PFSK-1 (cell line): Measurements from ENCODE around the gene ZCWPW1.

Experiments
- FOXP2 ChIP-seq: optimal IDR thresholded peaks from 2 replicates; pipeline ENCODE3; 2011; ENCODE audit warnings: borderline replicate concordance, control low read depth, inconsistent platforms; ENCODE audit not compliant: insufficient read depth; ENCODE audit errors: extremely low read length, extremely low read depth
- POLR2AphosphoS5 ChIP-seq: IDR thresholded peaks from 2 replicates; pipeline ENCODE4 v1.6.1; 2012; ENCODE audit warnings: low read depth, mild to moderate bottlenecking, control low read depth, low read length, moderate library complexity
- REST ChIP-seq, 2 experiments: IDR thresholded peaks; 2 replicates each; pipeline versions ENCODE4 v1.6.1 to v1.8.0; 2011 to 2012; ENCODE audit warnings: low read depth in 2 of 2, low read length in 2 of 2, control low read depth in 1 of 2, inconsistent platforms in 1 of 2, mild to moderate bottlenecking in 1 of 2, moderate library complexity in 1 of 2; ENCODE audit not compliant: insufficient read depth in 1 of 2
- SIN3A ChIP-seq: IDR thresholded peaks from 2 replicates; pipeline ENCODE4 v1.6.1; 2012; ENCODE audit warnings: mild to moderate bottlenecking, low read length, moderate library complexity, borderline replicate concordance; ENCODE audit not compliant: insufficient read depth
- TAF1 ChIP-seq: IDR thresholded peaks from 2 replicates; pipeline ENCODE4 v1.6.1; 2012; ENCODE audit warnings: low read length, control low read depth, borderline replicate concordance; ENCODE audit not compliant: insufficient read depth

ZCWPW1 gene

DNA sequence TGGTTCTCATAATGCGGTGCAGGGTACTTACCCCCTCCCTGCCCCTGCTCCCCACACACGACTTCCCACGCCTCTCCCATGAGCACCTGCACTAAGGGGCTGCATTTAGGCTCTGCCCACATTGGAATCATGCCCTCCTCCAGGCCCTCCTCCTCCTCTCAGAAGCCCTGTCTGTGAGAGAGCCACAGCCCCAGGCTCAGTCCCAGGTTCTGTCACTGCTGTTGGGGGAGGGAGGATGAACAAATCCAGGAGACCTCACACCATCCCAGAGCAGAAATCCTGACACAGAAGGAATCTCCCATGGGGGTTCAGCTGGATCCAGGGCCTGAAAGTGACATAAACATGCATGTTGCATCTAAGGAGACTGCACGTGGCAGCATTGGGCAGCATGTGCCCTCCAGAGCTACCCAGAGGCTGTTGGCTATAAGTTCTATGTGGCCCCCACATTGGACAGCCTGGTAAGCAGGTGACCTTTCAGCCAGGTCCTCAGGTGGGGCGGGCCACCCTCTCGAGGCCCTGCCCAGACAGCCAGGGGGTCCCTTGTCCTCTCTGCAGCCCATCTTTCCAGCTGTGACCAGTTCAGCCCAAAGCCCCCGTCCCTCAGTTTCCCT lies 56.8 kb downstream of the ZCWPW1 start:
- TF ChIP-seq FOXP2 (no peak), SIN3A (no peak), POLR2AphosphoS5 (no peak), TAF1 (no peak), REST (IDR thresholded peaks at IDR 0.05; ENCODE audit: insufficient read depth in 1 of 2, low read depth in 2 of 2, low read length in 2 of 2) (no peak)

DNA sequence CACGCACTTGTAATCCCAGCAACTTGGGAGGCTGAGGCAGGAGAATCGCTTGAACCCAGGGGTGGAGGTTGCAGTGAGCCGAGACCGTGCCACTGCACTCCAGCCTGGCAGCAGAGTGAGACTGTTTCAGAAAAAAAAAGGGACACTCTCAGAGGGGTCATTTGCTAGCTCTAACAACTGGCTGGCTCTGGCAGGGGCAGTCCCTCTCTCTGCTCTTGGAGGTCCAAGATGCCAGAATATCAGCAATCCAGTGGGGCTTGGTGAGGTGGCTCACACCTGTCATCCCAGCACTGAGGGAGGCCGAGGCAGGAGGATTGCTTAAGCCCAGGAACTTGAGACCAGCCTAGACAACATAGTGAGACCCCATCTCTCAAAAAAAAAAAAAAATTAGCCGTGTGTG lies 57.8 kb downstream of the ZCWPW1 start:
- no peak for TF ChIP-seq REST (IDR thresholded peaks at IDR 0.05; ENCODE audit: insufficient read depth in 1 of 2, low read depth in 2 of 2, low read length in 2 of 2)
- no peak for TF ChIP-seq POLR2AphosphoS5
- TF ChIP-seq SIN3A, result no peak
- no peak for TF ChIP-seq FOXP2

- TF ChIP-seq FOXP2 (no peak), POLR2AphosphoS5 (peak; percentile 14; the same call in 1 of the 2 replicates), REST (IDR thresholded peaks at IDR 0.05; ENCODE audit: insufficient read depth in 1 of 2, low read depth in 2 of 2, low read length in 2 of 2) (no peak), TAF1 (no peak), SIN3A (no peak)
Observed at GRCh38 chr7:100370303-100370702, 58.2 kb downstream of the ZCWPW1 start.

DNA sequence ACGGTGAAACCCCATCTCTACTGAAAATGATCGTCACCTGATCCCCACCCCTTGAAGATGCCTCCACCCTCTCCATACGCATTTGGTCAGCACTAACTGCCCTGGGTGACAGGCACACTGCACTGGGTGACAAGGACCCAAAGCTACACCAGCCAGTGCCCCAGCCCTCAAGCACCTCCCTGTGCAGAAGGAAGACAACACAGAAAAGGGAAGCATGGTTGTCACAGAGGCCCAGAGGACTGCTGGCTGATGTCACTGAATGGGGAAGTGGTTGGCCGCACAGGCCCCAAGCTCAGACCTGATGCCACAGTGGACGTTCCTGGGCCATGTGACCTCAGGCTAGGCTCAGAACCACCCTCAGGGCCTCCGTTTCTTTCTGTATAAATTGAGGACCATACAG lies 59.4 kb downstream of the ZCWPW1 start:
- TF ChIP-seq REST (IDR thresholded peaks at IDR 0.05; ENCODE audit: insufficient read depth in 1 of 2, low read depth in 2 of 2, low read length in 2 of 2), result no peak
- no peak for TF ChIP-seq SIN3A
- no peak for TF ChIP-seq POLR2AphosphoS5
- no peak for TF ChIP-seq FOXP2
- TF ChIP-seq TAF1, result no peak
